ENCODE measurements around the gene IRF7. TPM values are rescaled to one million over a fixed set of nuclear protein-coding genes. Genes with fewer than 3 reads are reported as not detected.

Gene IRF7
- total RNA-seq, 1 experiment from 2014 or later, result 15.2 TPM

DNA sequence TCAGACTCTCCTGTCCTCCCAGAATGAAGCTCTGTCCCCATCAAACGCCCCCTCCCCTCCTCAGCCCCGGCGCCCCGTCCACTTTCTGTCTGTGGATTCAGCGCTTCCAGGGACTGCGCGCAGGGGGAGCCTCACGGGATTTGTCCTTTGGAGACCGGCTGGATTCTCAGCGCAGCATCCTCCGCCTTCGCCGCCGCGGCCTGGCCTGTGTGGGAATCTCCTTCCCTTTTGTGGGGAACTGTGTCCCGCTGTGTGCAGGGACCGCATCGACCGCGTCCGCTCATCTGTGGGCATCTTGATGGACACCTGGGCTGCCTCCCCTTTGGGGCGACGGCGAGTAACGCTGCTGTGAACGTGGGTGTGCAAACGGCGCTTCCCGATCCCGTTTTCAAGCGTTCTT is 12.3 kb upstream of the IRF7 start:
- no peaks in the 10 kb centered on the region for H3K36me3 ChIP-seq (ENCODE audit: control insufficient read depth in 1 of 2, insufficient read depth in 2 of 2, low read length in 2 of 2)
- H3K9me3 ChIP-seq (ENCODE audit: control insufficient read depth in 1 of 2, insufficient read depth in 1 of 2, low read depth in 1 of 2, low read length in 2 of 2), result no peaks in the 10 kb centered on the region
- TF ChIP-seq JUND (IDR thresholded peaks at IDR 0.05) (no peak), TCF7L2 (IDR thresholded peaks at IDR 0.05; ENCODE audit: borderline replicate concordance, extremely low read depth, insufficient read depth, insufficient read length) (no peak), CEBPB (IDR thresholded peaks at IDR 0.05; ENCODE audit: low read depth) (no peak)
- intact Hi-C loops (cut with micrococcal nuclease), result no loop called here
- BruUV-seq (replicated peaks), result no TSS peak
- RAD21 ChIA-PET (ENCODE audit: low non-redundant PET in 1 of 2, low total read pairs in 2 of 2, uncharacterized antibody in 2 of 2, unreplicated experiment in 2 of 2), result no interaction called here
- no peaks in the 10 kb centered on the region for H3K9me2 ChIP-seq (ENCODE audit: insufficient read depth)
- peaks cover 0 to 28% of the 10 kb centered on the region in 2 experiments; a peak in 2 of 4 replicates for H3K4me1 ChIP-seq (ENCODE audit: control insufficient read depth in 1 of 2, insufficient read depth in 2 of 2, low read length in 2 of 2)
- H3K4me3 ChIP-seq (replicated peaks in 1 of 2; ENCODE audit: low read depth in 1 of 2, low read length in 2 of 2), result no peak overlapping the region
- DNase-seq (ENCODE audit: low read depth, low spot score) (no peak), ATAC-seq (no peak)
- CTCF ChIA-PET, result no interaction called here
- no peaks in the 10 kb centered on the region for H3K79me2 ChIP-seq (ENCODE audit: insufficient read depth, low read length)
- H3K4me2 ChIP-seq (ENCODE audit: low read length), result peak overlapping the region; percentile 21; the same call in 1 of the 2 replicates
- POLR2A ChIA-PET, result no interaction called here
- H3K9ac ChIP-seq (ENCODE audit: low read length), result no peak overlapping the region
- no peaks in the 10 kb centered on the region for H3K27me3 ChIP-seq (ENCODE audit: insufficient read depth, low read length)
- H3K27ac ChIP-seq (ENCODE audit: low read depth, low read length), result no peak overlapping the region
- no peak overlapping the region for H2AFZ ChIP-seq (ENCODE audit: low read depth, low read length, poor library complexity, severe bottlenecking)
- no peaks in the 10 kb centered on the region for H4K20me1 ChIP-seq (ENCODE audit: insufficient read depth)

DNA sequence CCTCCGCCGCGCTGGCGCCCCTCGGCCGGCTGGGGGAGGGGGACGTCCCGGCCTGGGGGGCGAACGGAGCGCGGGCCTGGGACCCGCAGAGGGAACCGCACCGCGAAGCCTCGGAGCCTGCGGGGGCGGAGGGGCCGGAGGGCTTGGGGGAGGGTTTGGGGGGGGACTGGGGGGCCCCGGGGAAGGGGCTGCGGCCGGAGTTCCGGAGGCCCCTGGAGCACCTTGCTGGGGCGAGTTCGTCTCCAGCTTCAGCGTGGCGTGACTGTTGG is 11.5 kb upstream of the IRF7 start:
- no peak for DNase-seq (ENCODE audit: low read depth, low spot score)
- Histone ChIP-seq H3K4me1 (ENCODE audit: control insufficient read depth in 1 of 2, insufficient read depth in 2 of 2, low read length in 2 of 2) (peaks cover 0 to 28% of the 10 kb centered on the region in 2 experiments; a peak in 2 of 4 replicates), H3K9ac (ENCODE audit: low read length) (no peak overlapping the region), H3K36me3 (ENCODE audit: control insufficient read depth in 1 of 2, insufficient read depth in 2 of 2, low read length in 2 of 2) (no peaks in the 10 kb centered on the region), H4K20me1 (ENCODE audit: insufficient read depth) (no peaks in the 10 kb centered on the region), H3K9me2 (ENCODE audit: insufficient read depth) (no peaks in the 10 kb centered on the region), H3K27ac (ENCODE audit: low read depth, low read length) (no peak overlapping the region), H2AFZ (ENCODE audit: low read depth, low read length, poor library complexity, severe bottlenecking) (no peak overlapping the region), H3K9me3 (ENCODE audit: control insufficient read depth in 1 of 2, insufficient read depth in 1 of 2, low read depth in 1 of 2, low read length in 2 of 2) (no peaks in the 10 kb centered on the region), H3K4me2 (ENCODE audit: low read length) (no peak overlapping the region), H3K4me3 (replicated peaks in 1 of 2; ENCODE audit: low read depth in 1 of 2, low read length in 2 of 2) (no peak overlapping the region), H3K79me2 (ENCODE audit: insufficient read depth, low read length) (no peaks in the 10 kb centered on the region), H3K27me3 (ENCODE audit: insufficient read depth, low read length) (no peaks in the 10 kb centered on the region)
- no peak for ATAC-seq
- no TSS peak for BruUV-seq (replicated peaks)
- CTCF ChIA-PET, result no interaction called here
- RAD21 ChIA-PET (ENCODE audit: low non-redundant PET in 1 of 2, low total read pairs in 2 of 2, uncharacterized antibody in 2 of 2, unreplicated experiment in 2 of 2), result no interaction called here
- intact Hi-C loops (cut with micrococcal nuclease), result no loop called here
- TF ChIP-seq SP1 (IDR thresholded peaks at IDR 0.05; ENCODE audit: low read depth) (no peak), CBX3 (IDR thresholded peaks at IDR 0.05; ENCODE audit: low read depth) (no peak), ATF3 (IDR thresholded peaks at IDR 0.05) (no peak), EZH2 (IDR thresholded peaks at IDR 0.05) (no peak), POLR2A (IDR thresholded peaks at IDR 0.05; ENCODE audit: borderline replicate concordance, extremely low read depth, insufficient read depth, insufficient read length) (no peak), RAD21 (IDR thresholded peaks at IDR 0.05; ENCODE audit: low read depth) (no peak), MAX (IDR thresholded peaks at IDR 0.05) (no peak), POLR2AphosphoS5 (IDR thresholded peaks at IDR 0.05; ENCODE audit: low read depth, low read length) (no peak), CEBPB (IDR thresholded peaks at IDR 0.05; ENCODE audit: low read depth) (no peak), ZFX (IDR thresholded peaks at IDR 0.05) (no peak), ELF1 (IDR thresholded peaks at IDR 0.05; ENCODE audit: borderline replicate concordance, low read depth) (no peak), FOSL1 (IDR thresholded peaks at IDR 0.05; ENCODE audit: low read depth) (no peak), ZBTB33 (IDR thresholded peaks at IDR 0.05; ENCODE audit: extremely low read depth, insufficient replicate concordance, low read length) (no peak)
- TF ChIP-seq, protein P1, sequence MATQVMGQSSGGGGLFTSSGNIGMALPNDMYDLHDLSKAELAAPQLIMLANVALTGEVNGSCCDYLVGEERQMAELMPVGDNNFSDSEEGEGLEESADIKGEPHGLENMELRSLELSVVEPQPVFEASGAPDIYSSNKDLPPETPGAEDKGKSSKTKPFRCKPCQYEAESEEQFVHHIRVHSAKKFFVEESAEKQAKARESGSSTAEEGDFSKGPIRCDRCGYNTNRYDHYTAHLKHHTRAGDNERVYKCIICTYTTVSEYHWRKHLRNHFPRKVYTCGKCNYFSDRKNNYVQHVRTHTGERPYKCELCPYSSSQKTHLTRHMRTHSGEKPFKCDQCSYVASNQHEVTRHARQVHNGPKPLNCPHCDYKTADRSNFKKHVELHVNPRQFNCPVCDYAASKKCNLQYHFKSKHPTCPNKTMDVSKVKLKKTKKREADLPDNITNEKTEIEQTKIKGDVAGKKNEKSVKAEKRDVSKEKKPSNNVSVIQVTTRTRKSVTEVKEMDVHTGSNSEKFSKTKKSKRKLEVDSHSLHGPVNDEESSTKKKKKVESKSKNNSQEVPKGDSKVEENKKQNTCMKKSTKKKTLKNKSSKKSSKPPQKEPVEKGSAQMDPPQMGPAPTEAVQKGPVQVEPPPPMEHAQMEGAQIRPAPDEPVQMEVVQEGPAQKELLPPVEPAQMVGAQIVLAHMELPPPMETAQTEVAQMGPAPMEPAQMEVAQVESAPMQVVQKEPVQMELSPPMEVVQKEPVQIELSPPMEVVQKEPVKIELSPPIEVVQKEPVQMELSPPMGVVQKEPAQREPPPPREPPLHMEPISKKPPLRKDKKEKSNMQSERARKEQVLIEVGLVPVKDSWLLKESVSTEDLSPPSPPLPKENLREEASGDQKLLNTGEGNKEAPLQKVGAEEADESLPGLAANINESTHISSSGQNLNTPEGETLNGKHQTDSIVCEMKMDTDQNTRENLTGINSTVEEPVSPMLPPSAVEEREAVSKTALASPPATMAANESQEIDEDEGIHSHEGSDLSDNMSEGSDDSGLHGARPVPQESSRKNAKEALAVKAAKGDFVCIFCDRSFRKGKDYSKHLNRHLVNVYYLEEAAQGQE (IDR thresholded peaks at IDR 0.05; ENCODE audit: low read depth), result no peak
- POLR2A ChIA-PET, result no interaction called here
